ENCODE results near the gene NKD2.

The NKD2 gene

DNA sequence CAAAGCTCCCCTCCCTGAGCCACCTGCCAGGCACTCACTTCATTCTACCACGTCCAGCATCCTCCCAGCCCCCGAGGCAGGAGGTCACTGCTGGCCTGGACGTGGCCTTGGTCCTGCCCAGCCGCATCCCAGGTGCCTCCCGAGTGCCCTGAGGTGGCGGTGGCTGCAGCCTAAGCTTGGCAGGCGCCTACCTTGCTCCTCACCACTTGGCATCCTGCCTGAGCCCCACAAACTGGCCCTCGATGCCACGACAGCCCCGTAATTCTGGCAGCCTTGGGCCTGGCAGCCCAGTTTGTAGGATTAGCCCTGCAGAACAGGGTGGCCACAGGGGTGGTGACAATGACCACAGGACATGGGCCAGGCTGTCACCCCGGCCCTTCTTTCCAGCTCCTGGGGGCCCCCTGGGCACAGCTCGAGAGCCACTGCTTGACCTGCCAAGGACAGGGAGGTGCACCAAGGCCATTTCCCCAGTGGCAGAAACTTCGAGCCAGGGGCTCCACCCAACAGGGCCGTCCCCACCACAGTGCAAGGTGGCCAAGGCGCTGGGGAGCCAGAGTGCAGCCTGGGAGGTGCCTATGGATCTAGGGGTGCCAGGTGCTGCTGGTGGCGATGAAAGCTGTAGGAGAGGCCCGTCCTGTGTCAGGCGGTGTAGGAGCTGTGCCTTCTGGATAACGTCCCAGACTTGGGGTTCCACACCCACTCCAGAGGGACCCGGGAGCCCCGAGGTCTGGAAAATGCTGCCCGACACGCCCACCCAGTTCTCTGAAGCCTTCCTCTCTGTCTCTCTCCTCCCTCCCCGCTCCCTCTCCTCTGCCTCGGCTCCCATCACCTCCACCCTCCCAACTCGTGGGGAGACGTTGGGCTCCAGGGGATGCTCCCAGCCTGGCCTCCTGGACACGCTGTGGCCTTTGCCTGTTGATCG lies 18.4 kb downstream of the NKD2 start:
- Mint-ChIP-seq H3K4me3 (no peak overlapping the region), H3K4me1 (no peaks in the 10 kb centered on the region), H3K9me3 (no peaks in the 10 kb centered on the region)

DNA sequence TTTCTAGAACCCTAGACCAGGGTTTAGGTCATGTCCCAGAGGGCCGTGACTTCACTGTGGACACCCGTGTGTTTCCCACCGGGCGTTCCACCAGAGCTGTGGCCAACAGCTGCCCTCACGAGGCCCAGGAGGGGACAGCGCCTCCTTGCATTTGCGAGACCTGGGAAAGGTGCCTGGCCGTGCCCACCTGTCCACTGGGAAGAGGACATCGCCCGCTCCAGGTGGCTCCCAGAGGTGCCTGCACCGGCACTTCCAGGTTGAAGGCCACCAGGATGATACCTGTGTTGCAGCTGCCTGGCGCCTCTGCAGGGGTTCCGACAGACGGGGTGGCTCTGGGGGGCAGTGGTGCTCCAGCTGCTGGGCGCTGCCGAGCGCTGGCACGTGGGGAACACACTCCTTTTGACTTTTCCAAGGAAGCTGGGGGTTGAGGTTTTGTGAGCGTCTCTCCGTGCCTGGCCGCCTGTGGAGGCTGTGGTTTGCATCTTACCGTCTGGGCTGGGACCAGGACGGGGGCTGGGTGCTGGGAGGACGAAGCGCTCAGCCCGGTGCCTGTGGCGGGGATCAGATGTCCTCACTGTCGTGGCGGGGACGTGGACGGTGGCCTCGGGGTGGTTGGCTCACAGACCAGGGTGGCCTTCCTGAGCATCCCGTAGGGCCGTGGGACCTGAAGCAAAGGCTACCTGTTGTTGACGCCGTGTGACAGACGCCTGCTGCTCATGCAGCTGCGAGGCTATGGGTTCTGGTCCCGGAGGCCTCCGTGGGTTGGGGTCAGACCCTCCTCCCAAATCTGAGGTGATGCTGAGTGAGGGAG lies 19.2 kb downstream of the NKD2 start:
- Mint-ChIP-seq H3K27me3 (peaks cover 40% of the 10 kb centered on the region), H3K27ac (no peak overlapping the region), H3K4me3 (no peak overlapping the region), H3K9me3 (no peaks in the 10 kb centered on the region), H3K4me1 (no peaks in the 10 kb centered on the region), H3K36me3 (no peaks in the 10 kb centered on the region)
- no peak for ATAC-seq

More for the DNA sequence above, 18.4 kb downstream of the NKD2 start:
- Mint-ChIP-seq H3K36me3 (no peaks in the 10 kb centered on the region), H3K27ac (no peak overlapping the region), H3K27me3 (peaks cover 31% of the 10 kb centered on the region)
- ATAC-seq = no peak

DNA sequence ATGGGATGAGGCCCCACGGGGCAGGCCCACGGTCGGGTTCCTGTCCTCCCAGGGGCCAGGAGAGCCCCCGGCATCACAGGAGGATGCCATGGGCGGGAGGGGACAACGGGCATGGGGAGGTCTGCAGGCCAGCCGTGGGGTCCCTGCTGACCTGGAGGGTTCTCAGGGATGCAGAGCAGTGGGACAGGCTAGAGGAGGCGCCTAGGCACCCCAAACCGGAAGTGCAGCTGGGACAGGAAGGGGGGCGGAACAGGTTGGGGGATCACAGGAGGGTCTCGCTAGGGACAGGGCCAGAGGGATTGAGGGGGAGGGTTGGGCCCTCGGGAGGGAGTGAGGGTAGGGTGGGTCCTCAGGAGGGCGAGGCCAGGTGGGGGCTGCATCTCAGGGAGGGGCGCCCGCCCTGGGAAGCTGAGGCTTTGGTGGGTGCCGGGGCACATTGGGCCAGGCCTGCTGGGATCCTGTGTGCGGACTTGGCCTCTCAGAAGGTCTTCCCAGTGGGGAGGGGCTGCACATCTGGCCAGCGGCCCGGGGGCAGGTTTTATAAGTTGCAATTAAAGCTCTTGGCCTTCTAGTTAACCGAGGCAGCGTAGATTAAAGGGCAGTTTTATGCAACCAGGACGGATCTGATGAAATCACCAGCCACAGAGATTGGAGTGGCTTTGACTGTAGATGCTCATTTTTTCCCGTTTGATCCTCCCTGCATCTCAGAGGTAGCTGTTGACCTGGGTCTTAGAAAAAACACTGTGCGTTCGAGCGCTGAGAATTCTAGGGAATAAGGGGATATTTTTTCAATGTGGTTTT lies 20.1 kb downstream of the NKD2 start:
- Mint-ChIP-seq H3K4me1 (no peaks in the 10 kb centered on the region), H3K4me3 (no peak overlapping the region), H3K27ac (no peak overlapping the region), H3K36me3 (no peaks in the 10 kb centered on the region), H3K9me3 (no peaks in the 10 kb centered on the region), H3K27me3 (peaks cover 43% of the 10 kb centered on the region)
- ATAC-seq = no peak

DNA sequence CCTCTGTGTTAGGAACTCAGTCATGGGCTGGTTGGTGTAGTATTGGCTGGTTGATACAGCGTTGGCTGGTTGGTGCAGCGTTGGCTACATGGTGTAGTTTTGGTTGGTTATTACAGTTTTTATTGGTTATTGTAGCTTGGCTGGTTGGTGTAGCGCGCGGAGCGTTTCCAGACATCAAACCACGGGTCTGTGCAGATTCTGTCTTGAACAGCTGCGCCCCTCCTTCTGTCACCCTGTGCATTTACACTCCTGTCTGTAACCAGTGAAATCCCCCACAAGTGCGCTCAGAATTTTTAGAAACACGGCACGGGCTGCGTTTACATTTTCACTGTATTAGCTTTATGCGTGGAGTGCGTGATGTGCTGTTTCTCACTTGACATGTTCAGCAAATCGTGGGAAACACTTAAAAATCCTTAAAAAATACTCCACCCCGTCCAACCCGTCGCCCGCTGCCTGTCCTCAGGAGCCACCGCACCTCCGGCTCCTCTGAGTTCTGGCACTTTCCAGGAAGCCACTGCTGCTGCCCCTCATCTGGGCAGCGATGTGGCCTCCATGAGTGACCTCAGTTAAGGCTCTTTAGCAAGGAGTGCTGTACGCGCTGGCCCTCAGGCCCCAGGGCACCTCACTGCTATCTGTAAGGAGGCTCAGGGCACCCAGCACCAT lies 20.8 kb downstream of the NKD2 start:
- H3K27ac Mint-ChIP-seq = no peak overlapping the region

DNA sequence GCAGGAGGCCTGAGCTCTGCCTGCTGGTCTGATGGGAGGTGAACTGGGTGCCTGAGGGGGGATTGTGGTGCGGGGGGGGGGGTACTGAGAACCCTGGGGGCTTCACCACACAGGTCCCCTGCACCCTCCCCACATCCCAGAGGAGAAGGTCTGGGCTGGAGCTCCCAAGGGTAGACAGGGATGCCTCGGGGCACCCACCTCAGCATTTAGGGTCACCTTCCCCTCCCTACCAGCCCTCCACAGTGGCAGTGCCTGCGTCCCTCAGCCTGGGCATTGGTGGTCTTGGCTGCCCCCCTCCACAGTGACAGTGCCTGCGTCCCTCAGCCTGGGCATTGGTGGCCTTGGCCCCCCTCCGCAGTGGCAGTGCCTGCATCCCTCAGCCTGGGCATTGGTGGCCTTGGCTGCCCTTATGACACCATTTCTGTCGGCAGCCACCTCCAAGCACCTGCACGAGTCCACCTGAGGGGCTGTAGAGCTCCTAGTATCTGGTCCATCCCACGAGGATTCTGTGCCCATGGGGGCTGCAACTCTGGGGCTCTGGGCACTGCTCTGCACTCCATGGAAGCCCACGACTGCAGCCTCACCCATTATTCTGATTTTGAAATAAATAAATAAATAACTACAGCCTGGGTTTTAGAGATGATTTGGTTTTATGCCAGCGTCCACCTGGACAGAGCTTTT lies 21.5 kb downstream of the NKD2 start:
- peaks cover 5% of the 10 kb centered on the region for H3K4me1 Mint-ChIP-seq
- H3K27me3 Mint-ChIP-seq = peaks cover 56% of the 10 kb centered on the region
- H3K27ac Mint-ChIP-seq = no peak overlapping the region

More for the DNA sequence above, 20.8 kb downstream of the NKD2 start:
- no peaks in the 10 kb centered on the region for H3K4me1 Mint-ChIP-seq
- no peak overlapping the region for H3K4me3 Mint-ChIP-seq
- H3K9me3 Mint-ChIP-seq = no peaks in the 10 kb centered on the region
- no peak for ATAC-seq
- H3K27me3 Mint-ChIP-seq = peaks cover 49% of the 10 kb centered on the region
- H3K36me3 Mint-ChIP-seq = no peaks in the 10 kb centered on the region

DNA sequence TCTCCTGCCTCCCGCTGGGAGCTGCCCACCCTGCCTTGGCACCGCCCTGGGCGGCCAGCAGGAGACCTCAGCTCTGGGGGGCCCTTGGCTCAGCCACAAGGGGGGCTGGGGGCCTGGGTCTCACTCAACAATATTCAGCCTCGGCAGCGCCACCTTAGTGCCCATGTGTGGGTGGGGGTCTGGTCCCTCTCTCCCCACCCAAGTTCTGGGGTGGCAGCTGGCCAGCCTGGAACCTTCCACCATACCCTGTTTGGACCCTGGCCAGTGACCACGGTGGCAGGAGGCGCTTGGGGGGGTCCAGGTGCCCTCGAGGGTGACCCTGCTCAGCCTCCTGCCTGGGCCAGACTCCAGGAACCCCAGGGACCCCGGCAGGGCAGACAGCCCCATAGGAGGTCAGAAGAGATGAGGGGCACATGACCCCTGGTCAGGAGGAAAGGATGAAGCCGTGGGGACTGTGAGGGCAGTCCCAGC lies 22.2 kb downstream of the NKD2 start:
- Mint-ChIP-seq H3K4me3 (no peak overlapping the region), H3K27ac (no peak overlapping the region), H3K9me3 (no peaks in the 10 kb centered on the region), H3K36me3 (no peaks in the 10 kb centered on the region), H3K27me3 (peaks cover 60% of the 10 kb centered on the region), H3K4me1 (peaks cover 8% of the 10 kb centered on the region)
- ATAC-seq = no peak

More for the DNA sequence above, 21.5 kb downstream of the NKD2 start:
- H3K36me3 Mint-ChIP-seq = no peaks in the 10 kb centered on the region
- no peak for ATAC-seq
- no peaks in the 10 kb centered on the region for H3K9me3 Mint-ChIP-seq
- no peak overlapping the region for H3K4me3 Mint-ChIP-seq

DNA sequence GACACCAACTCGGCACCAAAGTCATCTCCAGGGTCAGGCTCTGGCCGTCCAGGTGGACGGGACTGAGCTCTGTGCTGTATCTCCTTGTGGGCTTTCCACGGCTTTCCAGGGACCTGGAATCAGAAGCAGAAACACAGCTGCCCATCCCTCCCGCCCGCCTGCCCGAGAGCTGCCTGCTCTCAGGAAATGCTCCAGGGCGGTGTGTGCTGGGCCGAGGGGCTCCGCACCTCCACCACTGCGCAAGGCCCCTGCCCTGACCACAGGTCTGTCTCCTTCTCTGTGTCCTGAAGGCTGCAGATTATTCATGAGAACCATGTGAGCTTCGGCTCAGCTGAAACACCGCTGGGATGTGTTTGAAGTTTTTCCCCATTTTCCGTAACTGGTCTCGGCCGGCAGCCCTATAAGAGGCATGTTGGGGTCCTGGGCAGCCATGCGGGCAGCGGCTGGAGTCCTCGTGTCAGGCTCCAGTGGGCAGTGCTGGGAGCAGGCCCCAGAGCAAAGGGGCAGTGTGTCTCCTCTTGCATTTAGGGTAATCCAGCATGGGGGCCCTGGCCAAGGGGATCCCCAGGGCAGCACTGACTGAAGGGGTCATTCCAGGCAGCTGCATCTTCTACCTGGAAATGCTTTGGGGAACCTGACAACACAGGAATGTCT lies 22.8 kb downstream of the NKD2 start:
- H3K4me1 Mint-ChIP-seq = peaks cover 8% of the 10 kb centered on the region
- no peak for ATAC-seq
- no peaks in the 10 kb centered on the region for H3K9me3 Mint-ChIP-seq
- no peak overlapping the region for H3K4me3 Mint-ChIP-seq
- H3K27me3 Mint-ChIP-seq = peaks cover 60% of the 10 kb centered on the region
- no peak overlapping the region for H3K27ac Mint-ChIP-seq
- no peaks in the 10 kb centered on the region for H3K36me3 Mint-ChIP-seq

DNA sequence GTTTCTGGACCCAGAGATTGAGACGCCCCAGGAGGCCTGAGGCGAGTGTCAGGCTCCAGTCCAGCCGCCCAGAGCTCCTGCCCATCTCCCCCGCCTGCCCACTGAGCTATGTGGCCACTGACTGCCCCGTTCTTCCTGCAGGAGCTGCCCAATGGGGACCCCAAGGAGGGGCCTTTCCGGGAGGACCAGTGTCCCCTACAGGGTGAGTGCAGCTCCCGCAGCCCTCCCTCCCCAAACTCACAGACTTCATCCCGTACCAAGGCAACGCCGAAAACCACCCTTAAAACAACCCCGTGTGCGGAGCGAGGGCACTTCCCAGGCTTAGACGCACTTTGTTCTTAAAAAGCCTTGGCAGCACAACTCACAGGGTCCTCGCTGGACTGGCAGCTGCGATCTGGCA lies 23.4 kb downstream of the NKD2 start:
- Mint-ChIP-seq H3K36me3 (no peaks in the 10 kb centered on the region), H3K4me3 (no peak overlapping the region), H3K9me3 (no peaks in the 10 kb centered on the region), H3K4me1 (peaks cover 8% of the 10 kb centered on the region), H3K27ac (no peak overlapping the region), H3K27me3 (peaks cover 60% of the 10 kb centered on the region)
- no peak for ATAC-seq

DNA sequence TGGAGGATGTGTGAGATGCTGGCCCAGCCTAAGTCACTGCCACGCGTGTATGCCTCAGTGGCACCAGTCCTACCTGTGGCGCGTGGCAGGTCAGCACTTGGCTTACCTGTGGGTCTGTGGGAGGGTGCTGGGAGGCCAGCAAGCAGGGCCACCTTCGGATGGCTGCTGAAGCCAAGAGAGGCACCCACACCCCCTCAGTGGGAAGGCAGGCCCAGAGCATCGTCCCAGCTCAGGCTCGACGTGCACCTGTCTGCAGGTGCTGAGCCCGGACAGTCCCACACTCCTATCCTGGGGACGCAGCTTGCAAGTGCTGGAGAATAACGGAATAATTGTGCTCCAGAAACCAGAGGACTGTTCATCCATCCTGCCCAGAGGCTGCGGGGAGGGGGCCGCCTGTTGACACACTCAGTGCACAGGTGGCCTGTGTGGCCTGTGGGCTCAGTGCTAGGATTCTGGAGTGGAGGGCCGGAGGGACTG lies 24.0 kb downstream of the NKD2 start:
- no peak overlapping the region for H3K4me3 Mint-ChIP-seq
- H3K36me3 Mint-ChIP-seq = no peaks in the 10 kb centered on the region

DNA sequence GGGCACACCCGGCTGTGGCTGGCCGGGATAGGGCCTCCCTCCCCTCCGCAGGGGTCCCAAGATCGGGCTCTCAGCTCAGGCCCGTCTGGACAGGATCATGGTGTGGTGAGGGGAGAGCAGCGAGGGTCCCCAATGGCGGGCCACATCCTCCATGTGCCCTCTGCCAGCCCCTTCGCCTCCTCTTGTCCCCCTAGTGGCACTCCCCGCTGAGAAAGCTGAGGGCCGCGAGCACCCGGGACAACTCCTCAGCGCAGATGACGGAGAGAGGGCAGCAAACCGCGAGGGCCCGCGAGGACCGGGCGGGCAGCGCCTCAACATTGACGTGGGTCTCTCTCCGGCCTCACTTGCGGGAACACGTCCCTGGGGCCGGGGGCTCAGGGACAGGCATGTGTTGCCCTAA lies 24.6 kb downstream of the NKD2 start:
- H3K4me3 Mint-ChIP-seq = no peak overlapping the region

More for the DNA sequence above, 24.0 kb downstream of the NKD2 start:
- no peak for ATAC-seq
- peaks cover 58% of the 10 kb centered on the region for H3K27me3 Mint-ChIP-seq
- H3K27ac Mint-ChIP-seq = no peak overlapping the region
- H3K9me3 Mint-ChIP-seq = no peaks in the 10 kb centered on the region
- H3K4me1 Mint-ChIP-seq = peaks cover 8% of the 10 kb centered on the region

DNA sequence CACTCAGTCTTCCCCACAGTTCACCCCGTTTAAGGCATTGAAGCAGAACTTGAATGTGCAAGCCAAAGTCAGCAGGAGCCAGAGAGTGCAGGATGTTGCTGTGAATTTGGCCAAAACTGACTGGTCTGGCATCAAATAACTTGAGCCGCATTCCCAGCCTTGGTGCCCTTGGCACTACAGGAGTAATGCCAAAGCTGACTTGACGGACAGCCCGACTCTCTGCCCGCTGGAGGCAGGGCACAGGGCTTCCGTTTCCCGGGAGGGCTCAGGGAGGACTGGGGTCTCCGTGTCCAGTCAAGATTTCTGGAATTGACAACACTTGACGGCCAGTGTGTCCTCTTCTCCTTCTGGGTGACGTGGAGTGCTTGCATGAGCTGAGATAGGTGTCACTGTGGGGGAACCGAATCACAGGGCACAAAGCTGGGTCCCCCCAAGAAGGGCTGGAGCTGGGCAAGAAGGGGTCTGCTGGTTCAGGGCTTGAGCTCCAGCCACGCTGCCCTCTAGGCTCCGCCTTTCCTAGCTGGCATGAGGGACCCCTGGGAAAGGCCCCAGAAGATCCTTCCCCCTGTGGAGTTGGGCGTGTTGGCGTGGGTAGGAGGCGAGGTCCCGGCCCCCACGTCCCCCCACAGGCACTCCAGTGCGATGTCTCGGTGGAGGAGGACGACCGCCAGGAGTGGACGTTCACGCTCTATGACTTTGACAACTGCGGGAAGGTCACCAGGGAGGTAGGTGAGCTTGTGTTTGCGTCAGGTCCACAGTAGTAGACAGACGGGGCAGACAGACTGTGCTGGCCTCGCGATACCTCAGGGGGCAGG lies 25.2 kb downstream of the NKD2 start:
- Mint-ChIP-seq H3K4me3 (no peak overlapping the region), H3K4me1 (peaks cover 8% of the 10 kb centered on the region)

More for the DNA sequence above, 24.6 kb downstream of the NKD2 start:
- peaks cover 52% of the 10 kb centered on the region for H3K27me3 Mint-ChIP-seq
- H3K36me3 Mint-ChIP-seq = no peaks in the 10 kb centered on the region
- no peak overlapping the region for H3K27ac Mint-ChIP-seq
- no peak for ATAC-seq
- peaks cover 8% of the 10 kb centered on the region for H3K4me1 Mint-ChIP-seq
- H3K9me3 Mint-ChIP-seq = no peaks in the 10 kb centered on the region

DNA sequence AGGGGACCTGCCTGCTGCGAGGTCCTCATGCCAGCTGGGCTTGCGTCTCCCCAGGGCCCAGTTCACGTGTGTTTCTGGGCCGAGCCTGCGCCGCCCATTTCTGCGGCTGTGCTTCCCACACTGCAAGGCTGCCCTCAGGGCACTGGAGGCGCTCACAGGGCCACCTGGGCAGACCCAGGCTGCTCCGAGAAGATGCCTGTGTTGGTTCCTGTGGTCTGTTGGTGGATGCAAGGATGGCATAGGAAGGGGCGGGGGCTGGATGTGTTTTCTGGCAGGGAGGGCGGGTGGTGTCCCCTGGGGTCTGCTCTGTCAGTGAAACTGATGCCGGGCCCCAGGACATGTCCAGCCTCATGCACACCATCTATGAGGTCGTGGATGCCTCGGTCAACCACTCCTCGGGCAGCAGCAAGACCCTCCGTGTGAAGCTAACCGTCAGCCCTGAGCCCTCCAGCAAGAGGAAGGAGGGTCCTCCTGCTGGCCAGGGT lies 25.9 kb downstream of the NKD2 start:
- H3K9me3 Mint-ChIP-seq = no peaks in the 10 kb centered on the region
- peaks cover 8% of the 10 kb centered on the region for H3K4me1 Mint-ChIP-seq
- peaks cover 39% of the 10 kb centered on the region for H3K27me3 Mint-ChIP-seq
- H3K4me3 Mint-ChIP-seq = no peak overlapping the region
- H3K27ac Mint-ChIP-seq = no peak overlapping the region
- no peaks in the 10 kb centered on the region for H3K36me3 Mint-ChIP-seq
- ATAC-seq = no peak

More for the DNA sequence above, 25.2 kb downstream of the NKD2 start:
- Mint-ChIP-seq H3K9me3 (no peaks in the 10 kb centered on the region), H3K36me3 (no peaks in the 10 kb centered on the region), H3K27ac (no peak overlapping the region), H3K27me3 (peaks cover 46% of the 10 kb centered on the region)
- ATAC-seq = no peak

DNA sequence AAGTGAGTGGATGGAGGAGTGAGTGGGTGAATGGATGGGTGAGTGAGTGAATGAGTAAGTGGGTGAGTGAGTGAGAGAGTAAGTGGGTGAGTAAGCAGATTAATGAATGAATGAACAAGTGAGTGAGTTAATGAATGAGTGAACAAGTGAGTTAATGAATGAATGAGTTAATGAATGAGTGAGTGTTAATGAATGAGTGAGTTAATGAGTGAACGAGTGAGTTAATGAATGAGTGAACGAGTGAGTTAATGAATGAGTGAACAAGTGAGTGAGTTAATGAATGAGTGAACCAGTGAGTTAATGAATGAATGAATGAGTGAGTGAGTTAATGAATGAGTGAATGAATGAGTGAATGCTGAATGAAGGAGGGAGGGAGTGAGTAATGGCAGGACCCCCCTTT lies 26.4 kb downstream of the NKD2 start:
- no peaks in the 10 kb centered on the region for H3K9me3 Mint-ChIP-seq
- ATAC-seq = no peak
- H3K36me3 Mint-ChIP-seq = no peaks in the 10 kb centered on the region
- peaks cover 34% of the 10 kb centered on the region for H3K27me3 Mint-ChIP-seq
- no peak overlapping the region for H3K27ac Mint-ChIP-seq
- H3K4me3 Mint-ChIP-seq = no peak overlapping the region
- peaks cover 8% of the 10 kb centered on the region for H3K4me1 Mint-ChIP-seq

Data from stimulated activated memory B cell treated with anti-CD40 and anti-IgM and Interleukin-4, amounts not matched to agents 10 μg/mL and 1 μg/mL and 100 μg/mL, for 72 hours (primary cell).